Hair follicular keratinocyte (primary cell): ENCODE results near the gene MBTD1. TPM values are rescaled to one million over a fixed set of nuclear protein-coding genes. Genes with fewer than 3 reads are reported as not detected.

ENCODE experiments used
- total RNA-seq: library from RNA; depleted of rRNA; stranded (reverse); fragments of >200 nt; gene quantifications from 2 replicates; pipeline ENCODE4 v1.2.3, GENCODE V29; 2015

The MBTD1 gene
- 1.9 and 3.9 TPM in 2 replicates for total RNA-seq

DNA sequence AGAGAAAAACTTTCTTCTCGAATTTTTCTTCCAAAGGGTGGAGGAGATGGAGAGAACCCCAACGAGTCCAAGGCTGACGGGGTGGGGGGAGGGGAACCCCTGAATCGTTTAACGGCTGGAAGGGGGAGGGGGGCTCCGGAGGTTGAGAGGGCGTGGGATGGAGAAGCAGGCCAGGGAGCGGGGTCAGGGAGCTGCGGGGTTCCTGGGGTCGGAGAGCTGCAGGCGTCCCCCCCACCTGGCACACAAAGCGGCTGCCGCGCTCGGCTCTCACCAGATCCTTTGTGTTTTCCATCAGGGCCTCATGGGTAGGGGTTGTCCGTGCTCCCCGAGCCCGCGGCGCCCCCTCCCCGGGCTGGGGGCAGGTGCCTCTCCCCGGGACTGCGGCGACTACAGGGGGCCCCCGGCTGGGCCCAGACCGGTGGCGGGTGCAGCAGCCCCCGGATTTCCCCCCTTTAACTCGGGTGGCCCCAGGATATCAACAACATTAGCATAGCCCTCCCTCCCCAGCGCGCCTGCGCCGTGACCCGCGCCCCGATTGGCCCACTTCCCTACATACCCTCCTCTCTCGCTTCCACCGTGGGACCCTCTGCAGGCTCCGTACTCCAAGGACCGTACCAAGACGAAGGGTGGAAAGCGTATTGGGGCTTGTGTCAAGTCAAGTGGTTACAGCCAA is at the start of gene MBTD1:
TSS of gene MBTD1 (minus strand) at position 486 of the 673 bp plus-strand sequence. CDS start 34,888 bp downstream, outside the sequence.

DNA sequence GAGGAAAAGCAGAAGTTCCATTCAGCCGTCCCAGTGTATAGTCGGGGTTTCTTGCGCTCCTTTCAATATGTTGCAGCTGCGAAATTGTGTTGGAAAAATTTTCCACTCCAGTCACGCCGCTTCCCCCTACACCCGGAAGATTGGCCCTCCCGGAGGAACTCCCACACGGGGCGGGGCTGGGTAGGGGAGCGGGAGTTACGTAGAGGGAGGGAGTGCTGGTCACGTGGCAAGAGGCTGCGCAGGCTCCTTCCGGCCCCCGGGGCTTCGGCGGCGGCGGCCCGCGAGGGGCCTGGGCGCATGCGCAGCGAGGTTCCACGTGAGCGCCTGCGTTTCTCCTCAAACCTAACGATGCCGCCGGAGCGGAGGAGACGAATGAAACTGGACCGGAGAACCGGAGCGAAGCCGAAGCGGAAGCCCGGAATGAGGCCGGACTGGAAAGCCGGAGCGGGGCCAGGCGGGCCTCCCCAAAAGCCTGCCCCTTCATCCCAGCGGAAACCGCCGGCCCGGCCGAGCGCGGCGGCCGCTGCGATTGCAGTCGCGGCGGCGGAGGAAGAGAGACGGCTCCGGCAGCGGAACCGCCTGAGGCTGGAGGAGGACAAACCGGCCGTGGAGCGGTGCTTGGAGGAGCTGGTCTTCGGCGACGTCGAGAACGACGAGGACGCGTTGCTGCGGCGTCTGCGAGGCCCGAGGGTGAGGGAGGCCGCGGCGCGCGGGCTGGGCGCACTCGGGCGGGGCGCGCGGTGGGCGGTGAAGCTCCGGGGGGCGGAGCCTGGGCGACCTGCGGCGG is 581 bp upstream of the MBTD1 start, which contains the start of gene UTP18:
TSS of gene UTP18 (plus strand) at position 310 of the 787 bp plus-strand sequence. CDS start at position 349, 39 bp downstream.

DNA sequence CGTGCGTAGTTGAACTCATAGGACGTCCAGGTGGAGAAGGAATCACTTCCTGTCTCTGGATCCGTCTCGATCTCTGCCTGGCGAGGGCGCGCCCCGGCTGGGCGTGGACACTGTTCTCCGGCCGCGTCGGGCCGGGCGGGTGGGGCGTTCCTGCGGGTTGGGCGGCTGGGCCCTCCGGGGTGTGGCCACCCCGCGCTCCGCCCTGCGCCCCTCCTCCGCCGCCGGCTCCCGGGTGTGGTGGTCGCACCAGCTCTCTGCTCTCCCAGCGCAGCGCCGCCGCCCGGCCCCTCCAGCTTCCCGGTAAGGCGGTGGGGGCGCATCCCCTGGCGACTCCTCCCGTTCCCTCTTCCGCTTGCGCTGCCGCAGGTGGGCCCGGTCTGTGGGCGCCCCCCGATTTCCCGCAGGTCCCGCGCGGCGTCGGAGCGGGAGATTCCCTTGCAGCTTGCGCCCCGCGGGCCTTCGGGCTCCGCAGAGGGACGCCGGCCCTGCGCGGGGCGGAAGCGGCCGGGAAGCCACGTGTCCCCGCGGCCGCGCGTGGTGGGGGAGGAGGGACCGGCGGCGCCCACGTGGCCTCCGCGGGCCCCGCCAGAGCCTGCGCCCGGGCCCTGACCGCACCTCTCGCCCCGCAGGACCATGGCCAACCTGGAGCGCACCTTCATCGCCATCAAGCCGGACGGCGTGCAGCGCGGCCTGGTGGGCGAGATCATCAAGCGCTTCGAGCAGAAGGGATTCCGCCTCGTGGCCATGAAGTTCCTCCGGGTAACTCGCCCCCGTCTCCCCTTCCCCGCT is 93.5 kb downstream of the MBTD1 start, which contains the start of gene NME2:
TSS of gene NME2 (plus strand) at position 214 of the 789 bp plus-strand sequence. CDS start at position 634, 420 bp downstream.

GRCh38 chr17:51153210-51154072 is 106.4 kb downstream of the MBTD1 start, which contains the start of gene NME1:
Gene NME1, plus strand, starts transcription at chr17:51153559. Its CDS starts 2,096 bp downstream, at chr17:51155655.

Other genes starting within 250 kb of the MBTD1 start
- gene SPAG9, start 139.2 kb downstream of the MBTD1 start, total RNA-seq = 46.2 and 49.8 TPM in 2 replicates
- gene NME1, start 106.5 kb downstream of the MBTD1 start, total RNA-seq = 212 and 355 TPM in 2 replicates
- gene NME2, start 93.6 kb downstream of the MBTD1 start, total RNA-seq = 1,512 and 1,580 TPM in 2 replicates
- 33.6 and 58.3 TPM in 2 replicates for gene UTP18, start 497 bp upstream of the MBTD1 start, total RNA-seq